ENCODE results near the gene TBC1D9. TPM values are rescaled to one million over a fixed set of nuclear protein-coding genes. Genes with fewer than 3 reads are reported as not detected.

Gene TBC1D9
- total RNA-seq, 2 donors from 2014 or later: 28.6 to 34.2 TPM

DNA sequence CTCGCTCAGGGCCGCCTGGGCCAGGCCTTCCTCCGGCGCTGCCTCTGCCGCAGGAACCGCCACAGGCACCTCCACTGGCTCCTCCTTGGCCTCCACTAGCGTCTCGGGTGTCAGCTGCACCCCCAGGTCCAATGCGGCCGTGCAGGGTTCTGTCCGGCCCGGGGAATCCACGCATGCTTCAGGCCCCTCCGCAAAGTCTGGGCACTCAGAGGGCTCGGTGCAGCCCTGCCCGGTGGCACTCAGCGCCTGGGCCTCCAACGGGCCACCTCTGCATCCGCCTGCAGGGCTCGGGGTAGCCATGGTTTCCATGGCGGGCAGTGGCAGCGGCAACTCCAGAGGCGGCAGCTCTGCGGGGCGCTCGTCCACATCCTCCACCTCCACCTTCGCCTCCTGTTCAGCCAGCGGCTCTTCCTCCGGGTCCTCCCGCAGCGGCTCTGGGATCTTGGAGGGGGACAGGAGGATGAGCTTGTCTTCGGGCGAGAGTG is 112.6 kb downstream of the TBC1D9 start:
- Histone ChIP-seq H3K27me3 (replicated peaks; ENCODE audit: insufficient read depth) (no peaks in the 10 kb centered on the region), H3K9me3 (no peaks in the 10 kb centered on the region), H3K27ac (no peak overlapping the region), H3K4me3 (no peak overlapping the region), H3K36me3 (no peaks in the 10 kb centered on the region), H3K4me1 (replicated peaks) (peaks cover 9% of the 10 kb centered on the region)
- 99% methylated on average over 33 of the region's 33 CpGs for WGBS
- intact Hi-C loops (cut with DNase I): loop anchor here (5.0 kb wide), 2 partner anchors 114 to 199 kb away; partner anchors contain the start of gene TBC1D9
- TF ChIP-seq POLR2A (IDR thresholded peaks at IDR 0.05) (no peak), POLR2AphosphoS5 (IDR thresholded peaks at IDR 0.05) (no peak)
- TF ChIP-seq, protein P1, sequence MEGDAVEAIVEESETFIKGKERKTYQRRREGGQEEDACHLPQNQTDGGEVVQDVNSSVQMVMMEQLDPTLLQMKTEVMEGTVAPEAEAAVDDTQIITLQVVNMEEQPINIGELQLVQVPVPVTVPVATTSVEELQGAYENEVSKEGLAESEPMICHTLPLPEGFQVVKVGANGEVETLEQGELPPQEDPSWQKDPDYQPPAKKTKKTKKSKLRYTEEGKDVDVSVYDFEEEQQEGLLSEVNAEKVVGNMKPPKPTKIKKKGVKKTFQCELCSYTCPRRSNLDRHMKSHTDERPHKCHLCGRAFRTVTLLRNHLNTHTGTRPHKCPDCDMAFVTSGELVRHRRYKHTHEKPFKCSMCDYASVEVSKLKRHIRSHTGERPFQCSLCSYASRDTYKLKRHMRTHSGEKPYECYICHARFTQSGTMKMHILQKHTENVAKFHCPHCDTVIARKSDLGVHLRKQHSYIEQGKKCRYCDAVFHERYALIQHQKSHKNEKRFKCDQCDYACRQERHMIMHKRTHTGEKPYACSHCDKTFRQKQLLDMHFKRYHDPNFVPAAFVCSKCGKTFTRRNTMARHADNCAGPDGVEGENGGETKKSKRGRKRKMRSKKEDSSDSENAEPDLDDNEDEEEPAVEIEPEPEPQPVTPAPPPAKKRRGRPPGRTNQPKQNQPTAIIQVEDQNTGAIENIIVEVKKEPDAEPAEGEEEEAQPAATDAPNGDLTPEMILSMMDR (IDR thresholded peaks at IDR 0.05): no peak
- no peak for DNase-seq (ENCODE audit: low spot score)

DNA sequence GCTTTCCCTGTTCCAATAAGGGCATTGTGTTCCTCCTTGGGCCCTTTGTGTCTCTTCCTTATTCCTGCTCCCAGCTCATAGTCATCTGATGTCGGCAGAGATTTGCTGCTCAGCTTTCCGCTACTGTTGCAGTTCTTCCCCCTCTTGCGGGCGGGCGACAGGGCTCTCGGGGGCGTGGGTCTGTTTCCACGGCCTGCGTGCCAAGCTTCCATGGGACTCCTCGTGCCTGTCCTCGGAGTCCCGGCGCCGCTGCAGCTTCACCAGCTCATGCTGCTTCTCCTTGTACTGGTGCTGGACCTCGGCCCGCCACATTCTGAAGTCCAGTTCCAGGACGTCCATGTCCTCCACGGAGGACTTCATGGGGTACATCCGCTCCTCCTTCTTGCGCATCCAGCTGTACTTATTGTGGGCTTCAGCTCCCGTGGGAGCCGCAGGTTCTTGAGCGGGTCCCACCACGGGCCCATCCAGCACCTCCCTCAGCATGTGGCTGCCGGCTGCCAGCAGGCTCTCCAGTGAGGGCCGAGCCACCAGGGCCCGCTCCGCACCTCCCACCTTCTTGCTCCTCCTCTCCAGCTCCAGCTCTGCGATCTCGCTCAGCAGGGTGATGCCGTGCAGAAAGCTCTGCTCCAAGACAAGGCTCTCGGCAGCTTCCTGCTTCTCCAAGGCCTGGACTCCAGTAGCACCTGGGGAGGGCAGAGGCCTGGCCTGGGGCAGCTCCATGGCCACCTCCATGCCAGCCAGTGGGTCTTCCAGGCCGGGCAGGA is 113.3 kb downstream of the TBC1D9 start:
- no peak overlapping the region for H3K4me3 ChIP-seq
- H3K27me3 ChIP-seq (replicated peaks; ENCODE audit: insufficient read depth): no peaks in the 10 kb centered on the region
- intact Hi-C loops (cut with DNase I): loop anchor here (5.0 kb wide), 2 partner anchors 114 to 199 kb away; partner anchors contain the start of gene TBC1D9
- peak overlapping the region; percentile 80 to 82 for H3K27ac ChIP-seq
- no peaks in the 10 kb centered on the region for H3K9me3 ChIP-seq
- peaks cover 9% of the 10 kb centered on the region for H3K4me1 ChIP-seq (replicated peaks)
- 89% methylated on average over 30 of the region's 33 CpGs for WGBS
- no peak for TF ChIP-seq POLR2A (IDR thresholded peaks at IDR 0.05)
- TF ChIP-seq, protein P1 (IDR thresholded peaks at IDR 0.05): no peak
- no peak for TF ChIP-seq POLR2AphosphoS5 (IDR thresholded peaks at IDR 0.05)
- DNase-seq (ENCODE audit: low spot score): no peak
- no peaks in the 10 kb centered on the region for H3K36me3 ChIP-seq

DNA sequence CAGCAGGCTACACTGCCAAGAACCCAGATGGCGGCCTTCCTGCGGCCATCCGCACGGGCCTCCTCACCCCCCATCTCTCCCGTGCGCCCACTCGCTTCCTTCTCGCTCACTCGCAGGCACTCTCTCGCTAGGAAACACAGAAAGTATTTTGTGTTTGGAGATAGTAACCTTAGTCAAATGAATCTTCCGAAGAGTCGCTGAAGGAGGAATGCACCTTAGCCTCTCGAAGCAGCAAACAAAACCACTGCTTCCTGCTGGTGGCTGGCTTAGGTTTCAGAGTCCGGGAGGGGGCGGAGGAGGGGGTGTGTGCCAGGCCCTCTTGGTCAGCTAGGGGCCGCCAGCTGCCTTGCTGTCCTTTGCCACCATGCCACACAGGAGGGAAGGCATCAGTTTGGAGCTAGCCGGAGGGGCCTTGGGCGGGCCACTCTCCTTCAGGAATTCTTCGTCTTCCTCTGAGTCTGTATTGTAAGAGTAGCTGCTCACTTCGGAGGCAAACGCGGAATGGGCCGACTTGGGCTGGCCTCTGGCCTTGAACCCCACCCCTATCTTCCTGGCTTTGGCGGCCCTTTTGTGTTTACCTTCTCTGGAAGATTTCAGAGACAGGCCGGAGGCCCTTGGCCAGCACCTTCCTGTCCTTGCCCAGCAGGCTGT is 114.3 kb downstream of the TBC1D9 start:
- H3K36me3 ChIP-seq: no peaks in the 10 kb centered on the region
- peak overlapping the region; percentile 25 to 37 for H3K4me3 ChIP-seq
- H3K27ac ChIP-seq: peak overlapping the region; percentile 80 to 82
- H3K4me1 ChIP-seq (replicated peaks): peaks cover 9% of the 10 kb centered on the region
- TF ChIP-seq, protein P1 (IDR thresholded peaks at IDR 0.05): peak in 3 of 4 experiments; percentile 39 to 61 (median 56)
- TF ChIP-seq POLR2AphosphoS5 (IDR thresholded peaks at IDR 0.05) (no peak), POLR2A (IDR thresholded peaks at IDR 0.05) (peak; percentile 27)
- H3K27me3 ChIP-seq (replicated peaks; ENCODE audit: insufficient read depth): no peaks in the 10 kb centered on the region
- no peaks in the 10 kb centered on the region for H3K9me3 ChIP-seq
- WGBS: 34% methylated on average over 25 of the region's 25 CpGs
- intact Hi-C loops (cut with DNase I): loop anchor here (5.0 kb wide), 2 partner anchors 115 to 200 kb away; partner anchors contain the start of gene TBC1D9
- peak; percentile 72 for DNase-seq (ENCODE audit: low spot score)

DNA sequence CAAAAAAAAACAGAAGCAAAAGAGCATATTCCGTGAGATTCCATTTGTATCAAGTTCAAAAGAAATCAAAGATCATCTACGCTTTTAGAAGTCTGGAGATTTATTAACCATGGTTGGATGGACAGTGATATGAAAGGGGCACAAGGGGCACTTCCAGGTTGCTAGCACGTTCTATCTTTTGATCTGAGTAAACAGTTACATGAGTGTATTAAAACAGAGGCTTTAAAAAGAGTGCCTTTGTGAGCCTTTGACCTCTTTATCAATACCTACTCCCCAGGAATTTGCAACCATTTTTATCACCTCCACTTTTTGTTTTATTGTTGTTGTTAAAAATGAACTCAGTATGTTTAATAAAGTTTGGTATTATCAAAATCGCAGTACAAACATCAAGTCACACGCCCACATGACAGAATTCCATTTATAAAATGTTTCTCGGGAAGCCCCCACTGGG is 115.1 kb downstream of the TBC1D9 start:
- peaks cover 0 to 3% of the 10 kb centered on the region in 2 donors for H3K36me3 ChIP-seq
- H3K4me1 ChIP-seq (replicated peaks): peaks cover 9% of the 10 kb centered on the region
- intact Hi-C loops (cut with DNase I): loop anchor here (5.0 kb wide), 2 partner anchors 116 to 201 kb away; partner anchors contain the start of gene TBC1D9
- no peaks in the 10 kb centered on the region for H3K9me3 ChIP-seq
- no peak for TF ChIP-seq POLR2AphosphoS5 (IDR thresholded peaks at IDR 0.05)
- TF ChIP-seq POLR2A (IDR thresholded peaks at IDR 0.05): no peak
- TF ChIP-seq, protein P1 (IDR thresholded peaks at IDR 0.05): no peak
- H3K4me3 ChIP-seq: peak overlapping the region; percentile 25 to 37
- H3K27me3 ChIP-seq (replicated peaks; ENCODE audit: insufficient read depth): no peaks in the 10 kb centered on the region
- no peak for DNase-seq (ENCODE audit: low spot score)
- 41% methylated on average over 6 of the region's 6 CpGs for WGBS
- peak overlapping the region; percentile 80 to 82 for H3K27ac ChIP-seq

All from prostate gland (tissue), 2 donors.